A549 (cell line): Measurements from ENCODE around the gene P2RX3. TPM values are rescaled to one million over a fixed set of nuclear protein-coding genes. Genes with fewer than 3 reads are reported as not detected.
A peak's percentile ranks its signal among the peaks of the same experiment; 100 is the strongest.

ENCODE experiments used
- ATAC-seq, 2 experiments: fragments of 200-7000 bp in 1 of 2; fragments of >200 bp in 1 of 2; cut with Nextera tagmentation in 1 of 2; cut with Tn5 transposase in 1 of 2; 3 replicates each; pipeline versions ENCODE4 v1.8.0 to v1.9.1; 2018 to 2020; ENCODE audit warnings: mild to moderate bottlenecking in 1 of 2, moderate library complexity in 1 of 2
- CTCF ChIA-PET: fragments of 300-600 bp; sonication (Branson Sonifier 250); formaldehyde crosslinking; extraction: SDS; loops from one replicate; lab custom pipeline; 2021; ENCODE audit warnings: antibody characterized with exemption, inconsistent platforms; lab: Yijun Ruan, JAX
- POLR2A ChIA-PET: fragments of 350-600 bp; formaldehyde crosslinking; extraction: SDS; loops from one replicate; lab custom pipeline; 2021; ENCODE audit warnings: antibody characterized with exemption, inconsistent platforms; lab: Yijun Ruan, JAX
- DNase-seq, 2 experiments: peaks; one replicate each; pipeline versions ENCODE4 v3.0.0 to v3.0.0-alpha.2; 2011 to 2016; ENCODE audit warnings: low read depth in 1 of 2, low spot score in 1 of 2
- FAIRE-seq: peaks from 2 replicates; lab custom pipeline; 2011; peaks lifted over from hg19 to GRCh38; lab: Jason Lieb, UNC
- H3K27ac ChIP-seq, 2 experiments: fragments of >200 bp; sonication (Bioruptor Twin); formaldehyde crosslinking; 3 replicates each; pipeline ENCODE4 v1.5.1; 2016 to 2017
- H3K4me1 ChIP-seq: fragments of >200 bp; sonication (Bioruptor Twin); formaldehyde crosslinking; 3 replicates; pipeline ENCODE4 v1.6.1; 2016
- H3K4me2 ChIP-seq: fragments of >200 bp; sonication (Bioruptor Twin); formaldehyde crosslinking; 3 replicates; pipeline ENCODE4 v1.6.1; 2016
- H3K4me3 ChIP-seq: fragments of >200 bp; sonication (Bioruptor Twin); formaldehyde crosslinking; 3 replicates; pipeline ENCODE4 v1.5.1; 2016
- H3K9me3 ChIP-seq: fragments of >200 bp; sonication (Bioruptor Twin); formaldehyde crosslinking; 3 replicates; pipeline ENCODE4 v1.6.1; 2016
- CBX8 ChIP-seq: fragments of 200-600 bp; sonication (generic); IDR thresholded peaks from 2 replicates; pipeline ENCODE4 v1.6.1; 2016
- CHD2 ChIP-seq: fragments of 150-350 bp; IDR thresholded peaks from 2 replicates; pipeline ENCODE4 v1.6.1; 2014; ENCODE audit warnings: low read length; ENCODE audit not compliant: partially characterized antibody
- CHD4 ChIP-seq: fragments of 200-600 bp; sonication (generic); IDR thresholded peaks from 2 replicates; pipeline ENCODE4 v1.6.1; 2016; ENCODE audit warnings: antibody characterized with exemption, mild to moderate bottlenecking, borderline replicate concordance
- E2F6 ChIP-seq: IDR thresholded peaks from 2 replicates; pipeline ENCODE4 v1.6.1; 2012; ENCODE audit warnings: low read depth, borderline replicate concordance
- EP300 ChIP-seq, 2 experiments: fragments of >200 bp; sonication (Bioruptor Twin); formaldehyde crosslinking; IDR thresholded peaks; 2 replicates in 1 of 2; 3 replicates in 1 of 2; pipeline ENCODE4 v1.6.1; 2016 to 2017
- ESRRA ChIP-seq: fragments of 150-350 bp; IDR thresholded peaks from 2 replicates; pipeline ENCODE4 v1.6.1; 2014; ENCODE audit warnings: mild to moderate bottlenecking, low read length, borderline replicate concordance
- FOSB ChIP-seq: fragments of 250-450 bp; sonication (Bioruptor Pico); IDR thresholded peaks from 2 replicates; pipeline ENCODE4 v1.5.0; 2020; ENCODE audit warnings: mild to moderate bottlenecking, moderate library complexity
- GATA3 ChIP-seq: IDR thresholded peaks from 2 replicates; pipeline ENCODE4 v1.6.1; 2012; ENCODE audit warnings: borderline replicate concordance
- HDAC2 ChIP-seq: fragments of 200-600 bp; sonication (generic); IDR thresholded peaks from 2 replicates; pipeline ENCODE4 v1.6.1; 2016
- HEYL ChIP-seq: fragments of 250-450 bp; sonication (Bioruptor Pico); IDR thresholded peaks from 2 replicates; pipeline ENCODE4 v1.8.0; 2021; ENCODE audit warnings: mild to moderate bottlenecking, moderate library complexity
- HOXA7 ChIP-seq: fragments of 250-450 bp; sonication (Bioruptor Pico); IDR thresholded peaks from 2 replicates; pipeline ENCODE4 v1.5.0; 2020; ENCODE audit warnings: mild to moderate bottlenecking, moderate library complexity
- HOXB5 ChIP-seq: fragments of 250-450 bp; sonication (Bioruptor Pico); IDR thresholded peaks from 2 replicates; pipeline ENCODE4 v1.5.0; 2020; ENCODE audit warnings: mild to moderate bottlenecking, moderate library complexity
- KDM1A ChIP-seq: fragments of 200-600 bp; sonication (generic); IDR thresholded peaks from 2 replicates; pipeline ENCODE4 v1.6.1; 2016; ENCODE audit warnings: low read depth, mild to moderate bottlenecking
- KDM5A ChIP-seq: fragments of 200-600 bp; sonication (generic); IDR thresholded peaks from 2 replicates; pipeline ENCODE4 v1.6.1; 2016; ENCODE audit warnings: antibody characterized with exemption, mild to moderate bottlenecking
- MAFK ChIP-seq: fragments of 450-650 bp; IDR thresholded peaks from 2 replicates; pipeline ENCODE4 v1.6.1; 2014; ENCODE audit not compliant: partially characterized antibody
- NPAS2 ChIP-seq: fragments of 250-450 bp; sonication (Bioruptor Pico); IDR thresholded peaks from 2 replicates; pipeline ENCODE4 v1.8.0; 2022; ENCODE audit warnings: mild to moderate bottlenecking, moderate library complexity, borderline replicate concordance
- PHF8 ChIP-seq: fragments of 200-600 bp; sonication (generic); IDR thresholded peaks from 2 replicates; pipeline ENCODE4 v1.6.1; 2016; ENCODE audit warnings: low read depth, mild to moderate bottlenecking, antibody characterized with exemption, moderate library complexity, borderline replicate concordance
- REST ChIP-seq: fragments of 200-600 bp; sonication (generic); IDR thresholded peaks from 2 replicates; pipeline ENCODE4 v1.6.1; 2016; ENCODE audit warnings: antibody characterized with exemption, mild to moderate bottlenecking, moderate library complexity
- RNF2 ChIP-seq: fragments of 200-600 bp; sonication (generic); IDR thresholded peaks from 2 replicates; pipeline ENCODE4 v1.6.1; 2016; ENCODE audit warnings: low read depth, mild to moderate bottlenecking, antibody characterized with exemption, moderate library complexity, borderline replicate concordance
- SMC3 ChIP-seq: fragments of >200 bp; sonication (Bioruptor Twin); formaldehyde crosslinking; IDR thresholded peaks from 3 replicates; pipeline ENCODE4 v1.6.1; 2018; ENCODE audit warnings: inconsistent platforms
- ZNF302 ChIP-seq: fragments of 250-450 bp; sonication (Bioruptor Pico); IDR thresholded peaks from 2 replicates; pipeline ENCODE4 v1.9.0; 2021; ENCODE audit warnings: inconsistent platforms, mild to moderate bottlenecking, moderate library complexity
- WGBS: methylation state at CpG from one replicate; pipeline ENCODE4 v1.1.6; 2017; ENCODE audit errors: missing lambda C conversion rate; 5-methylcytosine and 5-hydroxymethylcytosine counted together
- polyA plus RNA-seq, 4 experiments: library from polyadenylated mRNA; depleted of rRNA in 3 of 4; stranded (reverse); fragments of >200 nt; fragmentation: RNase III in 1 of 4; extraction: RNeasy Plus Mini Kit Qiagen cat#74134 plus additional on column Dnase treatment in 1 of 4; gene quantifications; 2 replicates in 3 of 4; 3 replicates in 1 of 4; pipeline ENCODE4 v1.2.3, GENCODE V29; 2011 to 2017
- TF ChIP-seq, protein P1 (sequence below): fragments of 150-350 bp; IDR thresholded peaks from 2 replicates; pipeline ENCODE4 v1.6.1; 2014; ENCODE audit warnings: low read depth, mild to moderate bottlenecking, low read length
- TF ChIP-seq, protein P2 (sequence below): fragments of 250-450 bp; sonication (Bioruptor Pico); IDR thresholded peaks from 2 replicates; pipeline ENCODE4 v1.5.0; 2021; ENCODE audit warnings: mild to moderate bottlenecking, moderate library complexity, borderline replicate concordance

P2RX3 gene
- polyA plus RNA-seq, 2 of the 4 experiments (the other 2 are of a cell fraction), result 0.05 to 0.37 TPM

GRCh38 chr11:57342702-57343101, 4.5 kb downstream of the P2RX3 start:
- Histone ChIP-seq H3K4me2 (no peak overlapping the region), H3K9me3 (no peaks in the 10 kb centered on the region), H3K27ac (0 out of 6 replicates have a peak overlapping the region, but pooled peaks of 1 of the 2 experiments have one; percentile 10)
- DNase-seq, result no peak
- TF ChIP-seq HDAC2 (no peak), CHD2 (no peak), PHF8 (no peak), HOXA7 (CRISPR knock-in tag) (no peak), CHD4 (no peak), REST (no peak), ESRRA (no peak), MAFK (no peak), RNF2 (no peak)
- TF ChIP-seq, all 56 proteins: peak for 0
- Histone ChIP-seq H3K4me3 (no peak overlapping the region), H3K4me1 (peaks cover 6% of the 10 kb centered on the region)
- ATAC-seq (no peak), FAIRE-seq (no peak)
- WGBS, result 85% methylated on average over 11 of the region's 11 CpGs
- POLR2A ChIA-PET, result no interaction called here
- CTCF ChIA-PET, result interaction anchor here (1.1 to 13.0 kb wide), 11 partner anchors 115 to 1171 kb away, joined by 3 to 139 read pairs (median 6); partner anchors contain the start of genes TIMM10 and UBE2L6

GRCh38 chr11:57343825-57344224, 5.7 kb downstream of the P2RX3 start:
- Histone ChIP-seq H3K4me2 (no peak overlapping the region), H3K9me3 (no peaks in the 10 kb centered on the region)
- 87% methylated on average over 7 of the region's 7 CpGs for WGBS
- CTCF ChIA-PET, result interaction anchor here (0.5 to 13.0 kb wide), 10 partner anchors 14 to 1170 kb away, joined by 3 to 139 read pairs (median 16); partner anchors contain the start of gene TIMM10
- TF ChIP-seq CBX8, result no peak
- TF ChIP-seq, protein P1, sequence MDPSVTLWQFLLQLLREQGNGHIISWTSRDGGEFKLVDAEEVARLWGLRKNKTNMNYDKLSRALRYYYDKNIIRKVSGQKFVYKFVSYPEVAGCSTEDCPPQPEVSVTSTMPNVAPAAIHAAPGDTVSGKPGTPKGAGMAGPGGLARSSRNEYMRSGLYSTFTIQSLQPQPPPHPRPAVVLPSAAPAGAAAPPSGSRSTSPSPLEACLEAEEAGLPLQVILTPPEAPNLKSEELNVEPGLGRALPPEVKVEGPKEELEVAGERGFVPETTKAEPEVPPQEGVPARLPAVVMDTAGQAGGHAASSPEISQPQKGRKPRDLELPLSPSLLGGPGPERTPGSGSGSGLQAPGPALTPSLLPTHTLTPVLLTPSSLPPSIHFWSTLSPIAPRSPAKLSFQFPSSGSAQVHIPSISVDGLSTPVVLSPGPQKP, result no peak
- TF ChIP-seq, protein P2, sequence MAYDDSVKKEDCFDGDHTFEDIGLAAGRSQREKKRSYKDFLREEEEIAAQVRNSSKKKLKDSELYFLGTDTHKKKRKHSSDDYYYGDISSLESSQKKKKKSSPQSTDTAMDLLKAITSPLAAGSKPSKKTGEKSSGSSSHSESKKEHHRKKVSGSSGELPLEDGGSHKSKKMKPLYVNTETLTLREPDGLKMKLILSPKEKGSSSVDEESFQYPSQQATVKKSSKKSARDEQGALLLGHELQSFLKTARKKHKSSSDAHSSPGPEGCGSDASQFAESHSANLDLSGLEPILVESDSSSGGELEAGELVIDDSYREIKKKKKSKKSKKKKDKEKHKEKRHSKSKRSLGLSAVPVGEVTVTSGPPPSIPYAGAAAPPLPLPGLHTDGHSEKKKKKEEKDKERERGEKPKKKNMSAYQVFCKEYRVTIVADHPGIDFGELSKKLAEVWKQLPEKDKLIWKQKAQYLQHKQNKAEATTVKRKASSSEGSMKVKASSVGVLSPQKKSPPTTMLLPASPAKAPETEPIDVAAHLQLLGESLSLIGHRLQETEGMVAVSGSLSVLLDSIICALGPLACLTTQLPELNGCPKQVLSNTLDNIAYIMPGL (CRISPR knock-in tag), result no peak
- TF ChIP-seq GATA3, result no peak
- TF ChIP-seq KDM5A, result no peak
- no peak for TF ChIP-seq E2F6
- no peak for TF ChIP-seq CHD4
- no peak for TF ChIP-seq FOSB (CRISPR knock-in tag)
- TF ChIP-seq SMC3, result no peak
- TF ChIP-seq NPAS2 (CRISPR knock-in tag), result no peak
- TF ChIP-seq HOXA7 (CRISPR knock-in tag), result no peak
- TF ChIP-seq ZNF302, result no peak
- TF ChIP-seq HEYL (CRISPR knock-in tag), result no peak
- TF ChIP-seq EP300 (IDR thresholded peaks at IDR 0.05), result no peak
- TF ChIP-seq KDM1A, result no peak
- TF ChIP-seq MAFK, result no peak
- TF ChIP-seq HOXB5, result no peak
- TF ChIP-seq, all 56 proteins: peak for 0
- Histone ChIP-seq H3K27ac (no peak overlapping the region), H3K4me1 (peaks cover 12% of the 10 kb centered on the region), H3K4me3 (no peak overlapping the region)
- DNase-seq (no peak), ATAC-seq (no peak), FAIRE-seq (no peak)
- POLR2A ChIA-PET, result no interaction called here
